Astrocyte (in vitro differentiated cells and primary cell): ENCODE results near the gene ARSG. TPM values are rescaled to one million over a fixed set of nuclear protein-coding genes. Genes with fewer than 3 reads are reported as not detected.
A peak's percentile ranks its signal among the peaks of the same experiment; 100 is the strongest.
"Not testable (repeated sequence)": the region's sequence is repeated elsewhere in the genome, so short reads cannot be mapped to it uniquely, and the experiment has no call there.

Source experiments
- DNase-seq: peaks from one replicate; pipeline ENCODE4 v3.0.0-alpha.2; 2010; ENCODE audit warnings: low read depth
- FAIRE-seq: peaks from 2 replicates; lab custom pipeline; 2011; peaks lifted over from hg19 to GRCh38; lab: Jason Lieb, UNC
- H2AFZ ChIP-seq: 2 replicates; pipeline ENCODE4 v1.6.0; 2012; ENCODE audit warnings: low read depth, low read length, inconsistent platforms
- H3K27ac ChIP-seq: 2 replicates; pipeline ENCODE4 v1.5.1; 2011; ENCODE audit warnings: low read depth, low read length, inconsistent platforms
- H3K27me3 ChIP-seq: 2 replicates; pipeline ENCODE4 v1.6.0; 2011; ENCODE audit warnings: low read length, inconsistent platforms; ENCODE audit not compliant: insufficient read depth
- H3K36me3 ChIP-seq: 2 replicates; pipeline ENCODE4 v1.5.1; 2011; ENCODE audit warnings: low read length, inconsistent platforms; ENCODE audit not compliant: insufficient read depth
- H3K4me1 ChIP-seq: 2 replicates; pipeline ENCODE4 v1.5.1; 2011; ENCODE audit warnings: low read length, inconsistent platforms; ENCODE audit not compliant: insufficient read depth
- H3K4me2 ChIP-seq: 2 replicates; pipeline ENCODE4 v1.6.0; 2012; ENCODE audit warnings: low read length, inconsistent platforms
- H3K4me3 ChIP-seq: 2 replicates; pipeline ENCODE4 v1.5.1; 2011; ENCODE audit warnings: low read depth, mild to moderate bottlenecking, low read length, inconsistent platforms; ENCODE audit not compliant: insufficient read depth
- H3K79me2 ChIP-seq: 2 replicates; pipeline ENCODE4 v1.6.0; 2012; ENCODE audit warnings: mild to moderate bottlenecking, low read length, inconsistent platforms; ENCODE audit not compliant: insufficient read depth
- H3K9ac ChIP-seq: 2 replicates; pipeline ENCODE4 v1.6.0; 2012; ENCODE audit warnings: mild to moderate bottlenecking, low read length, inconsistent platforms
- H3K9me3 ChIP-seq: 2 replicates; pipeline ENCODE4 v1.5.1; 2012; ENCODE audit warnings: low read depth, mild to moderate bottlenecking, low read length, inconsistent platforms; ENCODE audit not compliant: insufficient read depth
- H4K20me1 ChIP-seq: 2 replicates; pipeline ENCODE4 v1.6.0; 2012; ENCODE audit warnings: low read length, inconsistent platforms; ENCODE audit not compliant: insufficient read depth
- H3K27ac Mint-ChIP-seq: one replicate; pipeline ENCODE4 v1.8.0; 2021; ENCODE audit warnings: mild to moderate bottlenecking, mixed read lengths; ENCODE audit not compliant: unreplicated experiment
- H3K27me3 Mint-ChIP-seq: one replicate; pipeline ENCODE4 v1.8.0; 2021; ENCODE audit warnings: low read depth, mixed read lengths; ENCODE audit not compliant: unreplicated experiment
- H3K36me3 Mint-ChIP-seq: one replicate; pipeline ENCODE4 v1.8.0; 2021; ENCODE audit warnings: low read depth, mixed read lengths; ENCODE audit not compliant: unreplicated experiment
- H3K4me1 Mint-ChIP-seq: one replicate; pipeline ENCODE4 v1.8.0; 2021; ENCODE audit warnings: low read depth, mixed read lengths; ENCODE audit not compliant: unreplicated experiment
- H3K4me3 Mint-ChIP-seq: one replicate; pipeline ENCODE4 v1.8.0; 2021; ENCODE audit warnings: mild to moderate bottlenecking, moderate library complexity, mixed read lengths; ENCODE audit not compliant: unreplicated experiment
- H3K9me3 Mint-ChIP-seq: one replicate; pipeline ENCODE4 v1.8.0; 2021; ENCODE audit warnings: mild to moderate bottlenecking, mixed read lengths; ENCODE audit not compliant: unreplicated experiment
- EZH2 ChIP-seq: IDR thresholded peaks from 2 replicates; pipeline ENCODE4 v1.6.1; 2012; ENCODE audit warnings: mild to moderate bottlenecking, low read length, inconsistent platforms; ENCODE audit not compliant: insufficient read depth
- total RNA-seq: library from RNA; stranded (reverse); gene quantifications from 2 replicates; pipeline ENCODE4 v1.2.1, GENCODE V29; 2021
- TF ChIP-seq, protein P1 (sequence below): IDR thresholded peaks from 2 replicates; pipeline ENCODE4 v1.5.1; 2011; ENCODE audit warnings: low read depth, mild to moderate bottlenecking, inconsistent platforms, low read length, moderate library complexity; ENCODE audit not compliant: insufficient read depth

The ARSG gene
- total RNA-seq, 1 donor from 2014 or later = 2.6 TPM

DNA sequence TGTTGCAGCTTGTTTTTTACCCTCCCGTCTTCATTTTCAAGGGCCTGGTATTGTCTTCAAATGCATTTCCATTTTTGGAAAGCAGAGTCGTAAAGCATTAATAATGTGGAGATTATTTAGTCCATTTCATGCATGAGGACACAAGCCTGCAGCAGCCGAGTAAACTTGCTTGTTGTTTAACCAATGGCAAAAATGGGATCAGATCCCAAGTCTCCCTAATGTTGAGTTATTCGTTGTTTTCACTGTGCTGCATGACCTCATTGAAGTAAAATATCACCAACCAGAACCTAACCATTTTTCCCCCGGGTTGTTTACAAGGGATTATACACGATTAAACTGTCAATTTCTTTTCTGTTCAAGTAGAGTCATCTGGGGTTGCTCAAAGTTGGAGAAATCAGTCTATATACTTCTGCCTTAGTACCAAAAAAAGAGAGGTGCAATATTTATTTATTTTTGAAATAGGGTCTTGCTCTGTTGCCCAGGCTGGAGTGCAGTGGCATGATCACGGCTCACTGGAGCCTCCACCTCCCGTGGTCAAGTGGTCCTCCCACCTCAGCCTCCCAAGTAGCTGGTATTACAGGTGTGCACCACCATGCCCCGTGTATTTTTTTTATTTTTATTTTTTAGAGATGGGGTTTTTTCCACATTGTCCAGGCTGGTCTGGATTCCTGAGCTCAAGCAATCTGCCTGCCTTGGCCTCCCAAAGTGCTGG, 31.1 kb upstream of the ARSG start:
- Histone ChIP-seq H3K4me1 (peaks cover 2% of the 10 kb centered on the region), H3K9me3 (no peaks in the 10 kb centered on the region), H3K4me2 (no peak overlapping the region), H4K20me1 (no peaks in the 10 kb centered on the region), H3K79me2 (no peaks in the 10 kb centered on the region), H3K27ac (no peak overlapping the region), H3K27me3 (no peaks in the 10 kb centered on the region), H3K36me3 (peaks cover 5% of the 10 kb centered on the region), H3K4me3 (no peak overlapping the region), H2AFZ (no peak overlapping the region), H3K9ac (no peak overlapping the region)
- H3K27me3 Mint-ChIP-seq = no peaks in the 10 kb centered on the region
- H3K4me3 Mint-ChIP-seq = no peak overlapping the region
- peaks cover 3% of the 10 kb centered on the region for H3K4me1 Mint-ChIP-seq
- no peak for FAIRE-seq
- H3K27ac Mint-ChIP-seq = no peak overlapping the region
- peaks cover 2% of the 10 kb centered on the region for H3K36me3 Mint-ChIP-seq
- TF ChIP-seq, protein P1, sequence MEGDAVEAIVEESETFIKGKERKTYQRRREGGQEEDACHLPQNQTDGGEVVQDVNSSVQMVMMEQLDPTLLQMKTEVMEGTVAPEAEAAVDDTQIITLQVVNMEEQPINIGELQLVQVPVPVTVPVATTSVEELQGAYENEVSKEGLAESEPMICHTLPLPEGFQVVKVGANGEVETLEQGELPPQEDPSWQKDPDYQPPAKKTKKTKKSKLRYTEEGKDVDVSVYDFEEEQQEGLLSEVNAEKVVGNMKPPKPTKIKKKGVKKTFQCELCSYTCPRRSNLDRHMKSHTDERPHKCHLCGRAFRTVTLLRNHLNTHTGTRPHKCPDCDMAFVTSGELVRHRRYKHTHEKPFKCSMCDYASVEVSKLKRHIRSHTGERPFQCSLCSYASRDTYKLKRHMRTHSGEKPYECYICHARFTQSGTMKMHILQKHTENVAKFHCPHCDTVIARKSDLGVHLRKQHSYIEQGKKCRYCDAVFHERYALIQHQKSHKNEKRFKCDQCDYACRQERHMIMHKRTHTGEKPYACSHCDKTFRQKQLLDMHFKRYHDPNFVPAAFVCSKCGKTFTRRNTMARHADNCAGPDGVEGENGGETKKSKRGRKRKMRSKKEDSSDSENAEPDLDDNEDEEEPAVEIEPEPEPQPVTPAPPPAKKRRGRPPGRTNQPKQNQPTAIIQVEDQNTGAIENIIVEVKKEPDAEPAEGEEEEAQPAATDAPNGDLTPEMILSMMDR = no peak
- TF ChIP-seq EZH2 = no peak
- DNase-seq = peak; percentile 14
- no peaks in the 10 kb centered on the region for H3K9me3 Mint-ChIP-seq

- not testable (repeated sequence) for FAIRE-seq, H3K27me3 Mint-ChIP-seq, H3K4me3 Mint-ChIP-seq
Observed at GRCh38 chr17:68262467-68262866, 28.8 kb upstream of the ARSG start.

GRCh38 chr17:68263101-68263681, 28.1 kb upstream of the ARSG start:
- TF ChIP-seq, protein P1 = peak; percentile 49
- not testable (repeated sequence) for H3K4me3 Mint-ChIP-seq, H3K27ac Mint-ChIP-seq, H3K4me3 ChIP-seq, H4K20me1 ChIP-seq, H3K27ac ChIP-seq, H3K9me3 ChIP-seq, H2AFZ ChIP-seq, H3K4me2 ChIP-seq, H3K36me3 Mint-ChIP-seq, H3K4me1 ChIP-seq, H3K9ac ChIP-seq, H3K36me3 ChIP-seq, H3K9me3 Mint-ChIP-seq, H3K27me3 Mint-ChIP-seq, H3K27me3 ChIP-seq, H3K4me1 Mint-ChIP-seq, H3K79me2 ChIP-seq
- FAIRE-seq (peak; percentile 98), DNase-seq (peak; percentile 14)

More at GRCh38 chr17:68262467-68262866, 28.8 kb upstream of the ARSG start:
- H2AFZ ChIP-seq, H3K27ac ChIP-seq, H3K9me3 Mint-ChIP-seq, H3K27ac Mint-ChIP-seq, H3K4me2 ChIP-seq, H3K36me3 Mint-ChIP-seq, H3K36me3 ChIP-seq, H3K27me3 ChIP-seq, H3K4me3 ChIP-seq, H3K79me2 ChIP-seq, H4K20me1 ChIP-seq, H3K4me1 Mint-ChIP-seq, H3K9me3 ChIP-seq, DNase-seq, H3K9ac ChIP-seq, H3K4me1 ChIP-seq: not testable (repeated sequence)

- H3K27ac Mint-ChIP-seq, H3K4me2 ChIP-seq, H3K27me3 ChIP-seq, H3K4me3 ChIP-seq, H3K9me3 Mint-ChIP-seq, H4K20me1 ChIP-seq, H3K27me3 Mint-ChIP-seq, H2AFZ ChIP-seq, DNase-seq, H3K36me3 Mint-ChIP-seq, H3K9ac ChIP-seq, H3K36me3 ChIP-seq, H3K9me3 ChIP-seq, FAIRE-seq, H3K79me2 ChIP-seq, H3K4me1 ChIP-seq, H3K4me3 Mint-ChIP-seq, H3K27ac ChIP-seq, H3K4me1 Mint-ChIP-seq: not testable (repeated sequence)
Observed at GRCh38 chr17:68265833-68266232, 25.5 kb upstream of the ARSG start.
